C4-2B (cell line): ENCODE results near the gene POLR2L.

Experiments used
- H3K27ac ChIP-seq: fragments of 450-650 bp; 2 replicates; pipeline ENCODE4 v1.5.1; 2017
- ZFX ChIP-seq: fragments of 450-650 bp; IDR thresholded peaks from 2 replicates; pipeline ENCODE4 v1.6.1; 2017
- TF ChIP-seq, protein P1 (sequence below): fragments of 450-650 bp; conservative IDR thresholded peaks from 2 replicates; pipeline ENCODE4 v1.5.1; 2017; ENCODE audit warnings: mild to moderate bottlenecking

POLR2L gene

GRCh38 chr11:803467-803742 is 38.9 kb downstream of the POLR2L start:
- TF ChIP-seq, protein P1, sequence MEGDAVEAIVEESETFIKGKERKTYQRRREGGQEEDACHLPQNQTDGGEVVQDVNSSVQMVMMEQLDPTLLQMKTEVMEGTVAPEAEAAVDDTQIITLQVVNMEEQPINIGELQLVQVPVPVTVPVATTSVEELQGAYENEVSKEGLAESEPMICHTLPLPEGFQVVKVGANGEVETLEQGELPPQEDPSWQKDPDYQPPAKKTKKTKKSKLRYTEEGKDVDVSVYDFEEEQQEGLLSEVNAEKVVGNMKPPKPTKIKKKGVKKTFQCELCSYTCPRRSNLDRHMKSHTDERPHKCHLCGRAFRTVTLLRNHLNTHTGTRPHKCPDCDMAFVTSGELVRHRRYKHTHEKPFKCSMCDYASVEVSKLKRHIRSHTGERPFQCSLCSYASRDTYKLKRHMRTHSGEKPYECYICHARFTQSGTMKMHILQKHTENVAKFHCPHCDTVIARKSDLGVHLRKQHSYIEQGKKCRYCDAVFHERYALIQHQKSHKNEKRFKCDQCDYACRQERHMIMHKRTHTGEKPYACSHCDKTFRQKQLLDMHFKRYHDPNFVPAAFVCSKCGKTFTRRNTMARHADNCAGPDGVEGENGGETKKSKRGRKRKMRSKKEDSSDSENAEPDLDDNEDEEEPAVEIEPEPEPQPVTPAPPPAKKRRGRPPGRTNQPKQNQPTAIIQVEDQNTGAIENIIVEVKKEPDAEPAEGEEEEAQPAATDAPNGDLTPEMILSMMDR = no peak
- TF ChIP-seq ZFX = no peak
- no peak overlapping the region for H3K27ac ChIP-seq

DNA sequence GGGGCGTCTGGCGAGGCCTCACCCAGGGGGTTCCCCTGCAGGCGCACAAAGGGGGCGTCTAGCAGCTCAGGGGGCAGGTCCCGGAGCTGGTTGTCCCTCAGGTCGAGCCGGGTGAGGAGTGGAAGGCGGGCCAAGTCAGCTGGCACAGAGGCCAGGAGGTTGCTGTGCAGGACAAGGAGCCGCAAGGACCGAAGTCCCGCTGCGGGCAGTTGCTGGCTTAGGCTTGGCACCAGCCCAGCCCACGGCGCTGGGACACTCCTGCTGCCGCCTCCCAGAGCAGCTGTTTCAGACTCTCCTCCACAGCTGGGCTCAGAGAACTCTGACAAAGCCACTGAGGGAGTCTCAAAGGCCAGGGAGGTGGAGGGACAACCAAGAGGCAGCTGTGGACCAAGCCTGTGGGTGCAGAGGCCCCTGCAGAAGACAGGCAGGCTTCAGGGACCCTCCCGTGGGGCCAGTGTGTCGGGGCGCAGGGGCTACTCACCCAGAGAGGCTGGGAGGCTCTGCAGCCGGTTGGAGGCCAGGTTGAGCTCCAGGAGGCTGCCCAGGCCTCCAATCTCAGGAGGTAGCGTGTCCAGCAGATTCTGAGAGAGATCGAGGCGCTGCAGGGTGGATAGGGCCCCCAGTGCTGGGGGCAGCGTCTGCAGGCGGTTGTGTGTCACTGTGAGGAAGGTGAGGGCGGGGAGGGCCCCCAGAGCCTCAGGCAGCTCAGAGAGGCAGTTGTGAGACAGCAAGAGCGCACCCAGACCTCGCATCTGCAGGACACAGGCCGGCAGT is 39.4 kb downstream of the POLR2L start:
- TF ChIP-seq, protein P1 = no peak
- TF ChIP-seq ZFX = no peak
- no peak overlapping the region for H3K27ac ChIP-seq

DNA sequence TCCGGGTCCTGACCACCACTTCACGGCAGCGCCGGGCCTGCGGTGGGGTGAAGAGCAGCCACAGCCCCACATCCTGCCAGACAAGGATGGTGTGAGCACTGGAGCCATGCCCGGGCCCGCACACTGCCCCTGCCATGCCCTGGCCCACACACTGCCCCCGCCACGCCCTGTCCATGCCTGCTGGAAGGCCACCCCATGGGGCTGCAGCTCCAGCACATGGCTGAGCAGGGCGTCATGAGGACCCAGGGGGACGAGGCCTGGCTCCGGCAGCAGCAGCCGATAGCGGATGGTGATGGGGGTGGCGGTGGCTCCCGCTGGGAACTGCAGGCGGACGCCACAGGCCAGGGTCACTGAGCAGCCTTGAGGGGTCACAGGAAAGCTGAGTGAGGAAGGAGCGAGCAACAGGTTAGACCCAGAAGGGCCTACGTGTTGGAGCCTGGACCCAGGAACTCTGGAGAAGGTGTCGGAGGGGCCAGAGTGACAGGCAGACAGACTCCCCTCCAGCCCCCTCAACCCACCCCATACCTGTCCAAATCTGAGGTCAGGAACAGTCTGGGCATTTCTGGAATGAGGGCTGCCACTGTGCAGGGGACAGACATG is 40.2 kb downstream of the POLR2L start:
- H3K27ac ChIP-seq = no peak overlapping the region
- TF ChIP-seq, protein P1 = no peak
- TF ChIP-seq ZFX = no peak

DNA sequence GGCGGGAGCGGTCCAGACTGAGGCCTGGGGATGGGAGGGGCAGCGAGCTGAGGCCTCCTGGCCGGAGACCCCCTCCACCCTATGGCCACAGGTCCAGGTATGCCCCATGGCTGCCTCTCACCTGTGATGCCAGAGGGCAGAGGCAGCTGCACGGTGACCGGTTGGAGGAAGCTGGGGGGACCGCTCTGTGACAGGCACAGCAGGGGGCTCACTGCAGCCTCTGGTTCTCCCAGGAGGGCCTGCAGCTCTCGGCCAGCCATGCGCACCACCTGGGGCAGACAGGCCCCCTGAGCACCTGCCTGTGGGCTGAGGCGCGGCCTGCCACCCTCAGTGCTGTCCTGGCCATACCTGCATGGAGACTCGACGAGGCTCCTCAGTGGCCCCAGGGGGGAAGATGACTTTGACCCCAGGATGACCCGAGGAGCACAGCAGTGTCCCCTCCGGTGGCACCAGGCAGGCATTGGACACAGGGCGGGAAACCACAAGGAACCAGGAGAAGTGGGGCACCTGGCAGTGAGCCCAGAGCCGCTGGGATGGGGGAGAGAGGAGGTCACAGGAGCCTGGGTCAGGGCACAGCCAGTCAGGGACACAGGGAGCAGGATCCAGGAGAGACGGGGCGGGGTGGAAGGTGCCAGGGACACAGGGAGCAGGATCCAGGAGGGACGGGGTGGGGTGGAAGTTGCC is 41.1 kb downstream of the POLR2L start:
- no peak overlapping the region for H3K27ac ChIP-seq
- TF ChIP-seq, protein P1 = no peak
- no peak for TF ChIP-seq ZFX

DNA sequence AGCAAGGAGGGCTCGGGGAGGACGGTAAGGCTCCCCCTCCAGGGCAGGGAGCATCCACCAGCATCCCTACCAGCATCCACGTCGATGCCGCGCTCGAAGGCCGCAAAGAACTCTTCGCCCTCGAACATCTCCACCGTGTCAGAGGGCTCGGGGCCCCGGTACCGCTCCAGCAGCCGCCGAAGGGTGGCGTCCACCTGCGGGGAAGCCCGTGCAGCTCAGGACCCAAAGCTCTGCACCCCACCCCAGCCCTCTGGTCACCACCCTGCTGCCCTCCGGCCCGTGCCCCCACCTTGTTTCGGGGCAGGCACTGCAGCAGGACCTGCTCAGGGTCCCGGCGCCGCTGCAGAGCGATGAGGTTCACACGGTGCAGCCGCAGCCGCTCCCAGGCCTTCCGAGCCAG is 41.9 kb downstream of the POLR2L start:
- TF ChIP-seq, protein P1 = no peak
- no peak for TF ChIP-seq ZFX
- no peak overlapping the region for H3K27ac ChIP-seq

- TF ChIP-seq, protein P1 = no peak
- no peak for TF ChIP-seq ZFX
- no peak overlapping the region for H3K27ac ChIP-seq
These were observed 42.5 kb downstream of the POLR2L start for GRCh38 chr11:799641-800316.
